Measurements from ENCODE around the gene MBOAT1.

The MBOAT1 gene

GRCh38 chr6:20068421-20068988 lies 143.8 kb downstream of the MBOAT1 start:
- no peak for TF ChIP-seq ZNF274 (IDR thresholded peaks at IDR 0.05; ENCODE audit: low read depth, low read length)
- H3K4me3 ChIP-seq (ENCODE audit: low read length) = no peak overlapping the region

- H3K4me3 ChIP-seq (ENCODE audit: low read length) = no peak overlapping the region
- no peak for TF ChIP-seq ZNF274 (IDR thresholded peaks at IDR 0.05; ENCODE audit: low read depth, low read length)
Measured at GRCh38 chr6:20061952-20062351, 150.3 kb downstream of the MBOAT1 start.

- no peak overlapping the region for H3K4me3 ChIP-seq (ENCODE audit: low read length)
- TF ChIP-seq ZNF274 (IDR thresholded peaks at IDR 0.05; ENCODE audit: low read depth, low read length) = no peak
Measured at GRCh38 chr6:20060252-20060651, 152.0 kb downstream of the MBOAT1 start.

- H3K4me3 ChIP-seq (ENCODE audit: low read length) = no peak overlapping the region
- TF ChIP-seq ZNF274 (IDR thresholded peaks at IDR 0.05; ENCODE audit: low read depth, low read length) = no peak
Measured at GRCh38 chr6:20058912-20059311, 153.4 kb downstream of the MBOAT1 start.

- no peak for TF ChIP-seq ZNF274 (IDR thresholded peaks at IDR 0.05; ENCODE audit: low read depth, low read length)
Measured at GRCh38 chr6:20058121-20058905, 154.0 kb downstream of the MBOAT1 start.

GRCh38 chr6:20056350-20056992 lies 155.8 kb downstream of the MBOAT1 start:
- no peak overlapping the region for H3K4me3 ChIP-seq (ENCODE audit: low read length)
- no peak for TF ChIP-seq ZNF274 (IDR thresholded peaks at IDR 0.05; ENCODE audit: low read depth, low read length)

More at GRCh38 chr6:20058121-20058905, 154.0 kb downstream of the MBOAT1 start:
- H3K4me3 ChIP-seq (ENCODE audit: low read length) = no peak overlapping the region

- no peak for TF ChIP-seq ZNF274 (IDR thresholded peaks at IDR 0.05; ENCODE audit: low read depth, low read length)
- H3K4me3 ChIP-seq (ENCODE audit: low read length) = no peak overlapping the region
Measured at GRCh38 chr6:20055916-20056315, 156.4 kb downstream of the MBOAT1 start.
